ENCODE measurements around the gene SLC39A13. TPM values are rescaled to one million over a fixed set of nuclear protein-coding genes. Genes with fewer than 3 reads are reported as not detected.

The SLC39A13 gene
- total and polyA plus RNA-seq, 8 donors: 29.6 to 66.1 (median 36.6) TPM

- Histone ChIP-seq H3K9me3 (no peaks in the 10 kb centered on the region), H3K27me3 (no peaks in the 10 kb centered on the region), H3K4me1 (peaks cover 8 to 50% of the 10 kb centered on the region in 2 donors), H3K36me3 (peaks cover 0 to 22% of the 10 kb centered on the region in 2 donors), H3K27ac (peak overlapping the region; percentile 91), H3K4me3 (peak overlapping the region; percentile 36 to 74)
- ATAC-seq (no peak), DNase-seq (peak in 1 of 4 donors; percentile 79)
- intact Hi-C loops (cut with DNase I): loop anchor here in 1 of 2 donors (5.0 kb wide), 1 partner anchor 35 kb away; no protein-coding TSS in a partner anchor
- no peak for TF ChIP-seq CTCF (IDR thresholded peaks at IDR 0.05)
Observed at GRCh38 chr11:47406896-47407745, 1.3 kb upstream of the SLC39A13 start.

- Histone ChIP-seq H3K36me3 (peaks cover 0 to 39% of the 10 kb centered on the region in 2 donors), H3K27ac (peak overlapping the region; percentile 91), H3K4me1 (peaks cover 8 to 58% of the 10 kb centered on the region in 2 donors), H3K4me3 (peak overlapping the region; percentile 74 to 75), H3K27me3 (no peaks in the 10 kb centered on the region), H3K9me3 (no peaks in the 10 kb centered on the region)
- TF ChIP-seq CTCF (IDR thresholded peaks at IDR 0.05): no peak
- DNase-seq: peak in 2 of 4 donors; percentile 40 to 82
- intact Hi-C loops (cut with DNase I): loop anchor here in 1 of 2 donors (5.0 kb wide), 1 partner anchor 37 kb away; no protein-coding TSS in a partner anchor
- peak; percentile 3 for ATAC-seq
Observed at GRCh38 chr11:47408598-47409439, 429 bp downstream of the SLC39A13 start.

GRCh38 chr11:47409440-47410369 lies 1.3 kb downstream of the SLC39A13 start:
- Histone ChIP-seq H3K9me3 (no peaks in the 10 kb centered on the region), H3K27ac (peak overlapping the region; percentile 91)
- intact Hi-C loops (cut with DNase I): loop anchor here in 1 of 2 donors (5.0 kb wide), 1 partner anchor 37 kb away; no protein-coding TSS in a partner anchor

More at GRCh38 chr11:47409440-47410369, 1.3 kb downstream of the SLC39A13 start:
- Histone ChIP-seq H3K27me3 (no peaks in the 10 kb centered on the region), H3K36me3 (peaks cover 0 to 48% of the 10 kb centered on the region in 2 donors), H3K4me1 (peaks cover 14 to 67% of the 10 kb centered on the region in 2 donors), H3K4me3 (peak overlapping the region; percentile 74 to 75)
- ATAC-seq (no peak), DNase-seq (peak in 1 of 4 donors; percentile 82)
- no peak for TF ChIP-seq CTCF (IDR thresholded peaks at IDR 0.05)

Data from left lung (tissue), 10 donors.